ENCODE measurements around the gene RAB40A.

RAB40A gene

GRCh38 chrX:103518571-103518970 is 718 bp downstream of the RAB40A start:
- DNase-seq (ENCODE audit: low spot score) (no peak), ATAC-seq (ENCODE audit: low read depth) (no peak)
- H3K27me3 ChIP-seq (ENCODE audit: insufficient read depth, poor library complexity, severe bottlenecking), result no peaks in the 10 kb centered on the region
- no peak overlapping the region for H3K27ac ChIP-seq (ENCODE audit: poor library complexity, severe bottlenecking)
- no peaks in the 10 kb centered on the region for H3K36me3 ChIP-seq (ENCODE audit: low read depth)
- no peaks in the 10 kb centered on the region for H3K9me3 ChIP-seq (ENCODE audit: severe bottlenecking)
- no peak for TF ChIP-seq CTCF (IDR thresholded peaks at IDR 0.05; ENCODE audit: poor library complexity, severe bottlenecking)
- H3K4me3 ChIP-seq (ENCODE audit: severe bottlenecking), result no peak overlapping the region
- no peaks in the 10 kb centered on the region for H3K4me1 ChIP-seq (ENCODE audit: insufficient read depth, poor library complexity, severe bottlenecking)

- Histone ChIP-seq H3K36me3 (ENCODE audit: low read depth) (no peaks in the 10 kb centered on the region), H3K4me3 (ENCODE audit: severe bottlenecking) (no peak overlapping the region), H3K27me3 (ENCODE audit: insufficient read depth, poor library complexity, severe bottlenecking) (no peaks in the 10 kb centered on the region), H3K27ac (ENCODE audit: poor library complexity, severe bottlenecking) (no peak overlapping the region), H3K9me3 (ENCODE audit: severe bottlenecking) (no peaks in the 10 kb centered on the region), H3K4me1 (ENCODE audit: insufficient read depth, poor library complexity, severe bottlenecking) (no peaks in the 10 kb centered on the region)
- ATAC-seq (ENCODE audit: low read depth), result no peak
- no peak for TF ChIP-seq CTCF (IDR thresholded peaks at IDR 0.05; ENCODE audit: poor library complexity, severe bottlenecking)
- DNase-seq (ENCODE audit: low spot score), result no peak
These were observed 2.0 kb downstream of the RAB40A start for GRCh38 chrX:103517246-103517645.

GRCh38 chrX:103513476-103514108 is 5.7 kb downstream of the RAB40A start:
- TF ChIP-seq CTCF (IDR thresholded peaks at IDR 0.05; ENCODE audit: poor library complexity, severe bottlenecking), result no peak
- Histone ChIP-seq H3K4me3 (ENCODE audit: severe bottlenecking) (no peak overlapping the region), H3K36me3 (ENCODE audit: low read depth) (no peaks in the 10 kb centered on the region), H3K27ac (ENCODE audit: poor library complexity, severe bottlenecking) (no peak overlapping the region), H3K9me3 (ENCODE audit: severe bottlenecking) (no peaks in the 10 kb centered on the region), H3K4me1 (ENCODE audit: insufficient read depth, poor library complexity, severe bottlenecking) (no peaks in the 10 kb centered on the region), H3K27me3 (ENCODE audit: insufficient read depth, poor library complexity, severe bottlenecking) (no peaks in the 10 kb centered on the region)
- ATAC-seq (ENCODE audit: low read depth) (no peak), DNase-seq (ENCODE audit: low spot score) (no peak)

- Histone ChIP-seq H3K4me3 (ENCODE audit: severe bottlenecking) (no peak overlapping the region), H3K27ac (ENCODE audit: poor library complexity, severe bottlenecking) (no peak overlapping the region), H3K4me1 (ENCODE audit: insufficient read depth, poor library complexity, severe bottlenecking) (no peaks in the 10 kb centered on the region), H3K36me3 (ENCODE audit: low read depth) (no peaks in the 10 kb centered on the region), H3K9me3 (ENCODE audit: severe bottlenecking) (no peaks in the 10 kb centered on the region), H3K27me3 (ENCODE audit: insufficient read depth, poor library complexity, severe bottlenecking) (no peaks in the 10 kb centered on the region)
- ATAC-seq (ENCODE audit: low read depth), result no peak
- TF ChIP-seq CTCF (IDR thresholded peaks at IDR 0.05; ENCODE audit: poor library complexity, severe bottlenecking), result no peak
- no peak for DNase-seq (ENCODE audit: low spot score)
These were observed 6.2 kb downstream of the RAB40A start for GRCh38 chrX:103513067-103513466.

GRCh38 chrX:103510031-103510430 is 9.3 kb downstream of the RAB40A start:
- H3K9me3 ChIP-seq (ENCODE audit: severe bottlenecking), result no peaks in the 10 kb centered on the region
- no peaks in the 10 kb centered on the region for H3K4me1 ChIP-seq (ENCODE audit: insufficient read depth, poor library complexity, severe bottlenecking)
- ATAC-seq (ENCODE audit: low read depth) (no peak), DNase-seq (ENCODE audit: low spot score) (no peak)
- TF ChIP-seq CTCF (IDR thresholded peaks at IDR 0.05; ENCODE audit: poor library complexity, severe bottlenecking), result no peak
- no peak overlapping the region for H3K27ac ChIP-seq (ENCODE audit: poor library complexity, severe bottlenecking)
- H3K36me3 ChIP-seq (ENCODE audit: low read depth), result no peaks in the 10 kb centered on the region
- H3K4me3 ChIP-seq (ENCODE audit: severe bottlenecking), result no peak overlapping the region
- H3K27me3 ChIP-seq (ENCODE audit: insufficient read depth, poor library complexity, severe bottlenecking), result no peaks in the 10 kb centered on the region

Measured in RWPE2 (cell line).